ENCODE data around the gene INSL3.

Gene INSL3

GRCh38 chr19:17826508-17827056 lies 5.3 kb upstream of the INSL3 start:
- no peak for DNase-seq (ENCODE audit: low read depth, low spot score)
- ChIA-PET CTCF (no interaction called here), POLR2A (no interaction called here)
- no peak overlapping the region for H3K4me3 ChIP-seq (ENCODE audit: low read depth, low read length)
- no peak for TF ChIP-seq CTCF (IDR thresholded peaks at IDR 0.05; ENCODE audit: insufficient read depth, low read length, missing control alignments)

GRCh38 chr19:17824339-17824738 lies 3.0 kb upstream of the INSL3 start:
- no peak overlapping the region for H3K4me3 ChIP-seq (ENCODE audit: low read depth, low read length)
- CTCF ChIA-PET, result interaction anchor here (1.3 kb wide), 1 partner anchor 10 kb away, joined by 3 read pairs; no protein-coding TSS in a partner anchor
- DNase-seq (ENCODE audit: low read depth, low spot score), result no peak
- no peak for TF ChIP-seq CTCF (IDR thresholded peaks at IDR 0.05; ENCODE audit: insufficient read depth, low read length, missing control alignments)
- POLR2A ChIA-PET, result no interaction called here

- TF ChIP-seq CTCF (IDR thresholded peaks at IDR 0.05; ENCODE audit: insufficient read depth, low read length, missing control alignments), result no peak
- DNase-seq (ENCODE audit: low read depth, low spot score), result no peak
- ChIA-PET POLR2A (no interaction called here), CTCF (no interaction called here)
- no peak overlapping the region for H3K4me3 ChIP-seq (ENCODE audit: low read depth, low read length)
Observed at GRCh38 chr19:17817668-17818363, 3.5 kb downstream of the INSL3 start.

GRCh38 chr19:17812099-17812498 lies 9.2 kb downstream of the INSL3 start:
- ChIA-PET CTCF (interaction anchor here (0.9 kb wide), 1 partner anchor 23 kb away, joined by 3 read pairs; no protein-coding TSS in a partner anchor), POLR2A (no interaction called here)
- TF ChIP-seq CTCF (IDR thresholded peaks at IDR 0.05; ENCODE audit: insufficient read depth, low read length, missing control alignments), result no peak
- DNase-seq (ENCODE audit: low read depth, low spot score), result no peak
- no peak overlapping the region for H3K4me3 ChIP-seq (ENCODE audit: low read depth, low read length)

GRCh38 chr19:17811681-17812080 lies 9.6 kb downstream of the INSL3 start:
- H3K4me3 ChIP-seq (ENCODE audit: low read depth, low read length), result no peak overlapping the region
- no peak for DNase-seq (ENCODE audit: low read depth, low spot score)
- ChIA-PET POLR2A (no interaction called here), CTCF (interaction anchor here (0.9 kb wide), 1 partner anchor 22 kb away, joined by 3 read pairs; no protein-coding TSS in a partner anchor)
- TF ChIP-seq CTCF (IDR thresholded peaks at IDR 0.05; ENCODE audit: insufficient read depth, low read length, missing control alignments), result no peak

GRCh38 chr19:17811103-17811502 lies 10.2 kb downstream of the INSL3 start:
- TF ChIP-seq CTCF (IDR thresholded peaks at IDR 0.05; ENCODE audit: insufficient read depth, low read length, missing control alignments), result no peak
- ChIA-PET POLR2A (no interaction called here), CTCF (interaction anchor here (1.2 kb wide), 1 partner anchor 27 kb away, joined by 4 read pairs; no protein-coding TSS in a partner anchor)
- DNase-seq (ENCODE audit: low read depth, low spot score), result no peak
- no peak overlapping the region for H3K4me3 ChIP-seq (ENCODE audit: low read depth, low read length)

Measured in AG04449 (cell line).